GM18870 (cell line): ENCODE data around the gene IMMP2L.
"Not testable (repeated sequence)": the region's sequence is repeated elsewhere in the genome, so short reads cannot be mapped to it uniquely, and the experiment has no call there.

Experiments
- ATAC-seq: cut with Tn5 transposase; IDR thresholded peaks from one replicate; pipeline ENCODE4 v1.9.1; 2021; ENCODE audit warnings: moderate library complexity; ENCODE audit not compliant: unreplicated experiment

The IMMP2L gene

DNA sequence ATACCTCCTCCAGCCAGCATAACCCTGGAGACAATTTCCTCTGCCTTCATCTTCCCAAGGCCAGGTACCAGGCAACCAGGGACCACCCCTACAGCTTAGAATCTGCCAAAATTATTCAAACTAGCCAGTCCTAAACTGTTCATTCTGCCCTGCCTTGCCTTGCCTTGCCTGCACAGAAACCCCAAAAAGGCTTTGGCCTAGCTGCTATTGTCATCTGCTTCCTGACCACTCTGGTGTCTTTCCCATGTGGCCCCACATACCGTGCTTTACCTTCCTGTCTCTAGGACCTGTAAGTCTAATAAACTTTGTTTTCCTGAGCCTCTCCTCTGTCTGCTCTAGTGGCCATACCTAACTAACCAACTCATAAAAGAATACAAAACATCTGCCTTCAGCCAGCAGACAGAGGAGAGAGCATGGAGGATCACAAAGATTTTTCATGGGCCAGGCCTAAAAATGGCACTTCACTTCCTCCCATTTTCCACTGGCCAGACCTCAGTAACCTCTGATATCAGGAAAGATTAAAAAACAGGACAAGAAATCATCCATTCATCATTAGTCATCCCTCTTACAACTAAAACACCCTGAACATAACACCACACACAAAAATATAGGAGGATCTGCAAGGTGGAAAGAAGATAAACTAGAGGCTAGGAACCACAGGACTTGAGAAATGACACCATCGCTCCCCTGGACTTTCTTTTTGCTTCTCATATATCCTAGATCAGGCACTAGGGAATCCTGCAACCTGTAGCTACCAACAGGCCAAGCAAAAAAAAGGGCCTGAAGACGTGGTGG lies 51.5 kb downstream of the IMMP2L start:
- no peak for ATAC-seq

GRCh38 chr7:111510062-111510461 lies 52.2 kb downstream of the IMMP2L start:
- no peak for ATAC-seq

DNA sequence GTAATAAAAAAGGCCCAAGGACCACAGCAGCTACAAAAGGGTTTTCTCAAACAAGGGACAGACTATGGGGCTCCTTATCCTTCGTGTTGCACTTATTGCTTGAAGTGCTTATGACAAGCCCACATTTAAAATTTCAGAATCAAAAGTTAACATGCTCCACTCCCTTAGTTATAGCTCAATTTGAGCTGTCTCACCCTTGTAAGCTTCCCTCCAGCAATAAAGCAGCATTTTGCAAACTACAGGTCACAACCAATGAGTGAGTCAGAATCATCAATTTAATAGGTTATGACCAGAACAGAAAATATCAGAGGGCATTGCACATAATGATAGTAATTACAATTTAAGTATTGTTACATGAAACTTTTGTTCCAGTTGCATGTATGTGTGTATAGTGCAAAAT lies 53.0 kb downstream of the IMMP2L start:
- no peak for ATAC-seq

GRCh38 chr7:111508387-111508786 lies 53.9 kb downstream of the IMMP2L start:
- ATAC-seq = no peak

DNA sequence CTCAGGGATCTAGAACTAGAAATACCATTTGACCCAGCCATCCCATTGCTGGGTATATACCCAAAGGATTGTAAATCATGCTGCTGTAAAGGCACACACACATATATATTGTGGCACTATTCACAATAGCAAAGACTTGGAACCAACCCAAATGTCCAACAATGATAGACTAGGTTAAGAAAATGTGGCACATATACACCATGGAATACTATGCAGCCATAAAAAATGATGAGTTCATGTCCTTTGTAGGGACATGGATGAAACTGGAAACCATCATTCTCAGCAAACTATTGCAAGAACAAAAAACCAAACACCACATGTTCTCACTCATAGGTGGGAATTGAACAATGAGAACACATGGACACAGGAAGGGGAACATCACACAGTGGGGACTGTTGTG lies 56.9 kb downstream of the IMMP2L start:
- ATAC-seq = not testable (repeated sequence)

- not testable (repeated sequence) for ATAC-seq
Observed at GRCh38 chr7:111501799-111502198, 60.5 kb downstream of the IMMP2L start.

DNA sequence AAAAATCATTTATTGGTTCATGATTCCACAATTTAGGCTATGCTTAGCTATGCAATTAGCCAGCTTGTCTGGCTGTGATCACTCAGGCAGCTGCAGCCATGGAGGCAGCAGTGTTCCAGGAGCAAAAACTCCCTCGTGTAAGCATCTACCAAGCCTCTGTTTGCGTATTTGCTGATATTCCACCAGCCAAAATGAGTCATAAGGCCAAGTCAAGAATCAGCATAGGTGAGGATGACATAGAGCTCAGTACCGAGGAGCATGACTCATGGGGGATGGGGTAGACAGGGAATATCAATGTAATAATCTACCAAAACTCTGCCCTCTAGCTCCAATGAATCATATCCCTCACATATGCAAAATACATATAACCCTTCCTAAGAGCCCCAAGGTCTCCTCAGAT lies 63.3 kb downstream of the IMMP2L start:
- no peak for ATAC-seq

GRCh38 chr7:111498391-111499007 lies 63.8 kb downstream of the IMMP2L start:
- ATAC-seq = no peak

GRCh38 chr7:111495173-111495810 lies 67.0 kb downstream of the IMMP2L start:
- ATAC-seq = no peak

DNA sequence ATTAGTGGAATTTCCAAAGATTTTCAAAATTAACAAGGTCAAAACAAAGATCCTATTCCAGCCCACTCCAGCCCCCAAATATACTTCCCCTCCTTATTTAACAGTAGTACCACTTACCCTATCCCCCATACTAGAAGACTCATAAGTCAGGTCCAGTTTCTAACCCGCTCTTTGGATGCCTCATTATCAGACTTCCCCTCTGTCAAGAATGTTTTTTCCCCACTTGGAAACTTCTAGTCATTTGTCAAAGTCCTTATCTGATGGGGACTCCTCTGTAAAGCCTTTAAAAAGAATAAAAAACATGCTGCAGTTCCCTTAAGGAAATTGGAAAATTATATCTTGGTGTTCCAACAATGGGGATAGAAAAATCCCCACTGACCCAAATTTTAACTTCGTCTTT lies 70.1 kb downstream of the IMMP2L start:
- no peak for ATAC-seq

- ATAC-seq = peak; percentile 88
Observed at GRCh38 chr7:111486472-111487142, 75.7 kb downstream of the IMMP2L start.

DNA sequence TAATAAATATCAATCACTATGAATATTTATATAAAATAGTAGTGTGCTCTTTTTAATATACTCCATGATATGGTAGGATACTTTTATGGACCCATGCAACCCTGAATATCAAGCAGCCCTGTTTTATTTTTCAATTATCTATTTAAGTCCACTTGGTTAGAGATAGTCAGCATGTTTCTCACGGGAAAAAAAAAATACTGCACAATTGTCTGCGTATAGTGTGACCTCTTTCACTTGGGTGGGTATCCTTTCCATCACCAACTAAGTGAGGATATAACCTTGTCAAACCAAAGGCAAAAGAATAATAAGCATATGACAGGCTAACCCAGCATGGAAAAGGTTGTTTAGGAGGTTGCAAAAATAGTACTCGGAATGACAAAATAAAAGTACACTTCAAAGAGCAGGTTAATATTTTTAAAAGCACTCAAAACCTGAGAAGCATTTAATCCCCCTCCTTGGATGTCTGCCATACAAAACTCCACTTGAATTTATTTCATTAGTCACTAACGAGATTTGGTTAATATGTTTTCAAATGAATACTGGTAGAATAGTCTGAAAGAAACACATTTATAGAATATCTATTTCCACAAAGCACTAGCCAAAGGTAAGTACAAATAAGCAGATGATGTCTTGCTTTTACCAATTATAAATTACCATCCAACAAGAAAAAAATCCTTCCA lies 76.5 kb downstream of the IMMP2L start:
- ATAC-seq = no peak

GRCh38 chr7:111483078-111483477 lies 79.2 kb downstream of the IMMP2L start:
- ATAC-seq = no peak

GRCh38 chr7:111477462-111478225 lies 84.6 kb downstream of the IMMP2L start:
- ATAC-seq = no peak

GRCh38 chr7:111476586-111477293 lies 85.6 kb downstream of the IMMP2L start:
- no peak for ATAC-seq

DNA sequence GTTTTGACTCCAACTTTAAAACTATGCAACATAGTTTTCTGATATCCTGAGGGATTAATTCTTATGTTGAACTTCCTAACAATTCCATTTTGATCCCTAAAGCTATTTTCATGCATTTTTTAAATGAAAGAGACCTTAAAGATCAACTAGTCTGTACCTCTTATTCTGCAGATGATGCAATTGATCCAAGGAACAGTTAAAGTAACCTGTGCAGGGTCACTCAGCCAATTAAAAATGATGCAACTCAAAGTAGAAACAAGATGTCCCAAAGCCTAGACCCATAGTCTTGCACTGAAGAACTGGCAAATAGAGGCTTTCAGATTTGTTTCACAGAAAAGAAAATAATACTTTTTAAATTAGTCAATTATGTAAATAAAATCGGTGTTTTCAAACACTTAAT lies 86.3 kb downstream of the IMMP2L start:
- ATAC-seq = no peak

GRCh38 chr7:111475419-111475748 lies 86.9 kb downstream of the IMMP2L start:
- no peak for ATAC-seq

GRCh38 chr7:111474723-111475418 lies 87.4 kb downstream of the IMMP2L start:
- ATAC-seq = no peak
